Bronchial epithelial cell (primary cell): ENCODE measurements around the gene P2RX2. TPM values are rescaled to one million over a fixed set of nuclear protein-coding genes. Genes with fewer than 3 reads are reported as not detected.

Source experiments
- DNase-seq: peaks from one replicate; pipeline ENCODE4 v3.0.0-alpha.2; 2010; ENCODE audit warnings: low read depth
- FAIRE-seq: peaks from 2 replicates; lab custom pipeline; 2011; peaks lifted over from hg19 to GRCh38; lab: Jason Lieb, UNC
- H3K27me3 ChIP-seq: 2 replicates; pipeline ENCODE4 v1.5.1; 2011; ENCODE audit warnings: low read length; ENCODE audit not compliant: control insufficient read depth, insufficient read depth
- H3K36me3 ChIP-seq: 2 replicates; pipeline ENCODE4 v1.5.1; 2011; ENCODE audit warnings: low read length; ENCODE audit not compliant: control insufficient read depth, insufficient read depth
- H3K4me3 ChIP-seq: 2 replicates; pipeline ENCODE4 v1.5.1; 2011; ENCODE audit warnings: mild to moderate bottlenecking, low read depth, low read length, control low read depth
- CTCF ChIP-seq: IDR thresholded peaks from 2 replicates; pipeline ENCODE4 v1.5.1; 2011; ENCODE audit warnings: mild to moderate bottlenecking, moderate library complexity, low read length, control low read depth, inconsistent platforms; ENCODE audit not compliant: insufficient read depth, severe bottlenecking
- total RNA-seq: library from RNA; depleted of rRNA; stranded (reverse); fragments of >200 nt; gene quantifications from 2 replicates; pipeline ENCODE4 v1.2.1, GENCODE V29; 2014

P2RX2 gene
- total RNA-seq, 1 donor from 2014 or later, result not detected

GRCh38 chr12:132641811-132642650 is 23.5 kb downstream of the P2RX2 start:
- Histone ChIP-seq H3K36me3 (peaks cover 13% of the 10 kb centered on the region), H3K4me3 (no peak overlapping the region), H3K27me3 (no peaks in the 10 kb centered on the region)
- DNase-seq (no peak), FAIRE-seq (no peak)
- no peak for TF ChIP-seq CTCF

GRCh38 chr12:132642846-132643835 is 24.6 kb downstream of the P2RX2 start:
- Histone ChIP-seq H3K4me3 (no peak overlapping the region), H3K27me3 (no peaks in the 10 kb centered on the region), H3K36me3 (peaks cover 8% of the 10 kb centered on the region)
- TF ChIP-seq CTCF, result no peak
- no peak for DNase-seq
- no peak for FAIRE-seq

- FAIRE-seq, result no peak
- H3K4me3 ChIP-seq, result no peak overlapping the region
- no peak for DNase-seq
- peaks cover 11% of the 10 kb centered on the region for H3K36me3 ChIP-seq
- TF ChIP-seq CTCF, result no peak
- H3K27me3 ChIP-seq, result no peaks in the 10 kb centered on the region
Measured at GRCh38 chr12:132646850-132647249, 28.3 kb downstream of the P2RX2 start.

GRCh38 chr12:132647858-132648257 is 29.3 kb downstream of the P2RX2 start:
- peaks cover 9% of the 10 kb centered on the region for H3K36me3 ChIP-seq
- H3K4me3 ChIP-seq, result no peak overlapping the region
- FAIRE-seq (peak; percentile 93), DNase-seq (no peak)
- H3K27me3 ChIP-seq, result no peaks in the 10 kb centered on the region
- no peak for TF ChIP-seq CTCF

- no peak overlapping the region for H3K4me3 ChIP-seq
- DNase-seq (no peak), FAIRE-seq (no peak)
- no peaks in the 10 kb centered on the region for H3K27me3 ChIP-seq
- no peak for TF ChIP-seq CTCF
- H3K36me3 ChIP-seq, result peaks cover 7% of the 10 kb centered on the region
Measured at GRCh38 chr12:132648616-132649225, 30.1 kb downstream of the P2RX2 start.
